Endothelial cell of hepatic sinusoid (primary cell): ENCODE measurements around the gene ASIC2.

Source experiments
- in situ Hi-C: cut with HindIII; loops from 2 replicates; pipeline ENCODE4 v1.10.0; 2017; ENCODE audit warnings: low sequenced_read_pairs

The ASIC2 gene

GRCh38 chr17:33121756-33122155, 171.3 kb downstream of the ASIC2 start:
- in situ Hi-C loops = loop anchor here (25.0 kb wide), 1 partner anchor 91 kb away; no protein-coding TSS in a partner anchor

- in situ Hi-C loops = loop anchor here (25.0 kb wide), 1 partner anchor 91 kb away; no protein-coding TSS in a partner anchor
These were observed 171.8 kb downstream of the ASIC2 start for GRCh38 chr17:33121272-33121671.

DNA sequence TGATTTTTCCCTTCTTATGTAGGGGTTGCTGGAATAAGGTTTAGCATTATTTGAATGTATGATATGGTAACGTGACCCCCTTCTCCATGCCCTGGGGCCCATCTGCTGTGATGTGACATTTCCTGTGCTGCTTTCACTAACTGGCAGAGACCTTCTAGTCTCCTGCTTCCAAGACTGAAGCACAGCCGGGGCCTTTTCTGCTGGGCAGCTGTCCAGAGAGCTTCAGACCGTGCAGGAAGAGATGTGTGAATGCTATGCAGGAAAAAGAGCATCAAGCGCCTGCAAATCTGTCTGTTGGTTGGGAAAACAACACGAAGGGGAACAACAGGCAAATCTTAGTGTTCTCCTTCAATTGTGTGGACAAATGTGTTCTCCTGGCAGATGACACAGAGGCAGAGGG, 173.0 kb downstream of the ASIC2 start:
- in situ Hi-C loops = loop anchor here (25.0 kb wide), 1 partner anchor 92 kb away; no protein-coding TSS in a partner anchor

DNA sequence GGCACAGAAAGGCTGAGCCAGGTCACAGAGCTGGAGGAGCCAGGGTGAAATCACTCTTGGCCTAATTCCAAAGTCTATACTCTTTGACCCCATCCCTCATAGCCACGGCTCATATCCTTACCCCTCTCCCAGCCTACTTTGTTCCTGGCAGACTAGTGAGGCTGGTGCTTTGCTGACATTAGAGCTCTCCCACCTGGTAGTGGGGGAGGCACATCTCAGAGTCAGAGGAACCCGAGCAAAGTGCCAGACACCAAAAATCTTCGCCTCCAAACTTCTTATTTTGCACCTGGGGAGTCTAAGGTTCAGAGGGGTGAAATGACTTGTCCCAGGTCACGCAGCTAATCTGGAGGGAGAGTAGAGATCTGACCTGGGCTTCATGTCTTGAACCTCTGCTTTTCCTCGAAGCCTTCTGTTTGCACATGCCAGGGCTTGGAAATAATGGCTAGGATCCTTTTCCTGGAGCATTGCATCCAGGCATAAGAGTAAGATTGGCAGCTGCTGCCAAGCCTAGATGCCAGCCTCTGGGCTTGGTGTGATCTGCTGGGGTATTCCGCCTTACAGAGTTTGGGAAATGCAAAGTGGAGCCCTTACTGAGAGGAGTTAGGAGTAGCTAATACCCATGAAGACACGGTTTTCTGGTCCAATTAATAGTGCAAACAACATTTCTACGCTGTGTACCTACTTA, 174.6 kb downstream of the ASIC2 start:
- in situ Hi-C loops = loop anchor here (25.0 kb wide), 1 partner anchor 94 kb away; no protein-coding TSS in a partner anchor

DNA sequence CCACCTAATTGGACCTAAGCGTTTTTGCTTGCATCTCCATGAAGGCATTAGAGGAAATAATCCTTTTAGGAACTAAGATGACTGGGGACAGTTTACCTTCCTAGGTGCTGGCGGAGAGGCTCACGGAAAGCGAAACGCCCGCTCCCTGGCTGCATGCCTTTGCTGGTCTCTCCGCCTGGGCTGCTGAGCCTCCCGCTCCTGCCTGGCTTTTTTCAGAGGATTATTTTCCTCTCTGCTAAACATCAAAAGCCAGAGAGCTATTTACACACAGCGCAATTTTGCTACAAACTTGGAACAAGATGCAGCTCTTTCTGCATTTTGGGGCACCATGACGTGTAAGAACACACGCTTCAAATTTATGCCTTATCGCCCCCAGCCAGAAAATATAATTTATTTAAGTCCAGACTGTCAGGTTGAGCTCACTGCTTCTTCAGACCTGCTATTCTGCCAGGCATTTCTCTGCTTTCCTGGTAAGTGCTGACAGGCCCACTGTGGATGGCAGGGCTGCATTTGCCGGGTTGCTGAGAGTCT, 177.0 kb downstream of the ASIC2 start:
- in situ Hi-C loops = loop anchor here (25.0 kb wide), 1 partner anchor 96 kb away; no protein-coding TSS in a partner anchor

- in situ Hi-C loops = loop anchor here (25.0 kb wide), 1 partner anchor 97 kb away; no protein-coding TSS in a partner anchor
These were observed 177.7 kb downstream of the ASIC2 start for GRCh38 chr17:33115366-33115765.

DNA sequence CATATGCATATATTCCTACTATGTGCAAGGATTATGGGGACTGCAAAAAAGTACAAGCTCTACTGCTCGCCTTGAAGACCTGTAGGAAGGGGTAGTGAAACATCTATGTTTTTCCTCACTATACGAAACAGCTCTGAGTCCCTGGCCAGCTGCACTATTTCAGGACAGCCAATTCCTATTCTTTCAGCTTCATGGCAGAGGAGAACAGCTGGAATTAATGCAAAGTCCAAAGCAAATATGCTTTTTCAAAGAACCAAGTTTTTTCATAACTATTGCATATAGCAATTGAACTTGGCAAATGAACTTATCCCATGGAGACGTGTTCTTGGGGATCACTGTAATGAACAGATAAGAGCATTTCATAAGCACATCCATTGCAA, 179.1 kb downstream of the ASIC2 start:
- in situ Hi-C loops = loop anchor here (25.0 kb wide), 1 partner anchor 98 kb away; no protein-coding TSS in a partner anchor

DNA sequence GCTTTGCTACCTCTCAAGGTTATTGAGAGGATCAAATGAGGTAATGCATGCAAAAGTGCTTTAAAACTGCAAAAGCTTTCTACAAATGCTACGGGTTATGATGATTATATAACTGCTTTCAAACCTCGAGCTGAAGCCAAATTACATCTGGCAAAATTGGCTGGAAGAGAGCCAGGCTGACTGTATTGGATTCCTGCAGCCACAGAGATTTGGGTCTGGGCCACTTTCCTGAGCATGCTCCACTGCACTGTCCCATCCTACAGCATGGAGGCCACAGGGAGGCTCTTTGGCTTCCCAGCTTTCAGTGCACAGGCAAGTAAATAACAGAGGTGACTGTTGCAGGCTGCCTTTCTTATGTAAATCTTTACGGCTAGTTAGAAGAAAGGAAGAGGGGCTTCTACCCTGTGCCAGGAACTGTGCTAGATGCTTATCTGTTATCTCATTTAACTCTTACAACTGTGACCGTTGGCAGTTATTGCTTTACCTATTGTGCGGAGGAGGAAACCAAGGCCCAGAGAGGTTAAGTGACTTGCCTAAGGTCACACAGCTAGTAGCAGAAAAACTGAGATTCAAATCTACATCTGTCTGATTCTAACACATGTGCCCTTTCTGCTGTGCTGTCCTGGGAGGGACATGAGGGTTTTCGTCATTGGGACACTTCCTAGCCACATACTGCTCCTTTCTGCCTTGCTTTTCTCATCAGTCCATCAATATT, 179.7 kb downstream of the ASIC2 start:
- in situ Hi-C loops = loop anchor here (25.0 kb wide), 1 partner anchor 99 kb away; no protein-coding TSS in a partner anchor

DNA sequence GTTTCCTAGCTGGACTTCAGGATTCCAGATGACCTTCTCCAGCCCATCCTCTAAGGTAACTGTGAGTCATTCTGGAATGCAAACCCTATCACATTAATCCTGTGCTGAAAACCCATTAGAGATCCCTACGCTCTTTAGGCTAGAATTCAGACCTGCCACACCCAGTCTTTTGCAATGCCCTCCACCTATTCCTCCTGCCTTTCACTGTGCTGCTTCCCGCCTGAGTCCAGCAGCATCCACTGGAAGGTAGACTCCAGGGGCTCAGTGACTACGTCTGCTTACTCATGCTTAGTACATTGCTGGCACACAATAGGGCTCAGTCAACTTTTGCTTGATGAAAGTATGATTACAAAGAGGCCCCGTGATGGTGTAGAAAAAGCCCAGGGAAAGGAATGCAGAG, 180.3 kb downstream of the ASIC2 start:
- in situ Hi-C loops = loop anchor here (25.0 kb wide), 1 partner anchor 100 kb away; no protein-coding TSS in a partner anchor

DNA sequence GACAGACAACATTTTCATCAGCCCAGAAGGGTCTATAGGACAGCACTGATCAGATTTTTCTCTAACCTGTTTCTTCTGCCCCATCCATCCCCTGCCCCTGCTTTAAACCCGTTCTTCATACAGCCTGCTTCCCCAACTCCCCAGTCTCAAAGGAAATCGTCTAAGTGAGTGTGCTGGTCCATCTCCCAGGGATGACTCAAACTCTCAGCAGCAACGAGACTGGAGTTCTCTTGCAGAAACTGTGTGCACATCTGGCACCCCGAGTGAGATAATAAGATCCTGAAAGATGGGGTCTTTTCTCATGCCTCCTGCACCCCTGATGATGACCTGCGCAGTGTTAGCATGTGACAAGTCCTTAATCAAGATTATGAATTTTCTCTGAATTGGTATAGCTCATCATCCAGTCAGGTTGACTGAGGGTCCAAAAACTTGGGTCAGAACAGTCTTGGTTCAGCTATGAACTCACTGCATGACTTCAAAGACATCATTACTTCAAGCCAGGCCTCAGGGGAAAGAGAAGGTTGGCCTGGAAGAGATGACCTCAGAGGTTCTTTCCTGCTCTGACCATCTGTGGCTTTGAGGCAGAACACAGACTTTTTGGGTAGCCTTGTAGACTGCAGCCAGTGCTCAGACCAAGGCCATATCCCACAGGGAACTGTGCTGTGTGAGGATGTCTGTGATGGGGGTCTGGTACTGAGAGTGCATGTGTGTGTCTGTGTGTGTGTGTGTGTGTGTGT, 183.6 kb downstream of the ASIC2 start:
- in situ Hi-C loops = loop anchor here (25.0 kb wide), 1 partner anchor 103 kb away; no protein-coding TSS in a partner anchor

DNA sequence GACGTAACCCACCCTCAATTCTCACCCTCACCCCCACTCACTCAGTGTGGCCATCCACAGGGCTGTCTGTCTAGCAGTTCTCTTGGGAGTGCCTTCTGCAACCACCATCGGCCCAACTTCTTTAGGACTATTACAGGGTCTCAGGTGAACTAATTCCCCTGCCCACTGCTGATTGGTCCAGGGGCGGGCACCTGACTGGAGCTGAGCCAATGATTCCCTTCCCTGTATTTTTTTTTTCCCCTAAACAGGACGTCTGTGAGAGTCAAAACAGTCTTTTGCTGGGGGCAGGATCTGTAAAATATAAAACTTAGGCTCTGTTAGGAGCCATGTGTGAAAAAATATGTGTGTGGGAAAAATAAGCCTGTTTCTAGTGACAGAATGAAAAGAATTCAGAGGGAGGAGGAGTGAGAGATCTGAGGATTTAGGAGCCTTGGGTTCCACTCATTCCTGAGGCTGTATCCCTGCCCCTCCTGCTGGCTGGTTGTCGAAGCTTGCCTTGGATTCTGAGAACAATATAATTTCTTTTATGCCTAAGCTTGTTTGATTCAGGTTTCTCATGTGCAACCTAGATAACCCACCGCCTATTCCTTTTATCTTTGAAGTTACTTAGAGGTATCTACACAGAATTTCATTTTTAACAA, 186.4 kb downstream of the ASIC2 start:
- in situ Hi-C loops = loop anchor here (25.0 kb wide), 1 partner anchor 106 kb away; no protein-coding TSS in a partner anchor

DNA sequence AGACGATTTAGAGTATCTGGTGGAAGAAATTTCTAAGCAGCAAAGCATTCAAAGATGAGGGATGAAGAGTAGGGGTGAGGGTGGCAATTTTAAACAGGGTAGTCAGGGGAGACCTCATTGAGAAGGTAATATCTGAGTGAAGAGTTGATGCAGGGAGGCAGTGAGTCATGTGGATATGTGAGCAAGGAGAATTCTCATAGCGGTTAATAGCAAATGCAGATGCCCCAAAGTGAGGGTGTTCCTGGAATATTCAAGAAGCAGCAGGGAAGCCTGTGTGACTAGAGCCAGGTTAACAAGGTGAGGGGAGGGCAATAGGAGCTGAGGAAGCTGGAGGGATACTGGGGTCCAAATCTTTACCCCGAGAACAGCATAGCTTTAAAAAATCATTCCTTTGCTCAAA, 187.2 kb downstream of the ASIC2 start:
- in situ Hi-C loops = loop anchor here (25.0 kb wide), 1 partner anchor 106 kb away; no protein-coding TSS in a partner anchor

DNA sequence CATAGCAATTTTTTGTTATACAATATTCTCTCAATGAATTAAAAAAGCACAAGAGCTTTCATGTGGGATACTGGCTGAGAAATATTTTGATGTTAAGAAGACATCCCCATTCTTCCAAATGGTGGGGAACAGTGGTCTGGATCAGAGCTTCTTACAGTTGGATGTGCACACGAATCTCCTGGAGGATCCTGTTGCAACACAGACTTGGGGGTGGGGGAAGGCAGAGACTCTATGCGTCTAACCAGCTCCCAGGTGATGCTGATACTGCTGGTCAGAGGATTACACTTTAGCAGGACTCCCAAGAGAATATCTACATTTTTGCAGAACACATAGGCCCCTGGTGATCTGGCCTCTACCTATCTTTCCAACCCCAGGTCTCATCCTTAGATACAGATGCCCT, 193.2 kb downstream of the ASIC2 start:
- in situ Hi-C loops = loop anchor here (25.0 kb wide), 1 partner anchor 112 kb away; no protein-coding TSS in a partner anchor

- in situ Hi-C loops = no loop called here
These were observed 193.8 kb downstream of the ASIC2 start for GRCh38 chr17:33099252-33099651.

GRCh38 chr17:33097411-33097810, 195.7 kb downstream of the ASIC2 start:
- in situ Hi-C loops = no loop called here

DNA sequence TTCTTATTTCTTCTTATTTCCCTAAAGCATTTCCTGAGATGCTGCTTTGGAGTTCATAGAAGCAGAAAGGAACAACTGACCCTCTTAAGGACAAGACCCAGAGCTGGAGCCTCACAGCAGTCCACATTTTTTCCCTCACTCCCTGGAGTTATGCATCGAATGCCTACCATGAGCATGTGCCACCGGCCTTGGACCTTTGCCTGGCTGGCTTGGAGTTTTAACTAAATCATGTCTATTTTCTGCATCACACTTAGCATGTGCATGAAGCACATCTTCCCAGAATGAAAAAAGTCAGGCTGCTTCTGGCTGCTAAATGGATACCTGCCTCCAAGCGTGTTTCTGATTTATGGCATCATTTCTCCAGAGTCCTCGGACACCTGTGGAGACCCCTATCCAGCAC, 196.9 kb downstream of the ASIC2 start:
- in situ Hi-C loops = no loop called here

GRCh38 chr17:33091271-33091670, 201.8 kb downstream of the ASIC2 start:
- in situ Hi-C loops = no loop called here

DNA sequence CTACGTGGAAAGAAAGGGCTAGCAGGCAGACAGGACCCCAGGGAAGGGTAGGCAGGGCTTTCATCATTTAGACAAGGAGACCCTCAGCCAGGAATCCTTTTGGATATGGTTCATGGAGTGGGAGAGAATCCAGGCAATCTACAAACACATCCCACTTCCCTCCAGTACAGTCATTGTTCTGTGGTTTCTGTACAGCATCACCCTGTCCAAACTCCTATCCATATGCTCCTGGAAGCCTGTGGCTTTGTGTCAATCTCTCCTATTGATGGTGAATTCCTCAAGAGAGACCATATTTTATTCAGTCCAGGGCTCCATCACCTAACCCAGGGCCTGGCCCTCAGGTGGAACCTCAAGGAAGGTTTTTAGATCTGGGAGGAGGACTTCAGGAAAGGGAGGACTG, 202.3 kb downstream of the ASIC2 start:
- in situ Hi-C loops = no loop called here

- in situ Hi-C loops = no loop called here
These were observed 206.2 kb downstream of the ASIC2 start for GRCh38 chr17:33086878-33087277.

DNA sequence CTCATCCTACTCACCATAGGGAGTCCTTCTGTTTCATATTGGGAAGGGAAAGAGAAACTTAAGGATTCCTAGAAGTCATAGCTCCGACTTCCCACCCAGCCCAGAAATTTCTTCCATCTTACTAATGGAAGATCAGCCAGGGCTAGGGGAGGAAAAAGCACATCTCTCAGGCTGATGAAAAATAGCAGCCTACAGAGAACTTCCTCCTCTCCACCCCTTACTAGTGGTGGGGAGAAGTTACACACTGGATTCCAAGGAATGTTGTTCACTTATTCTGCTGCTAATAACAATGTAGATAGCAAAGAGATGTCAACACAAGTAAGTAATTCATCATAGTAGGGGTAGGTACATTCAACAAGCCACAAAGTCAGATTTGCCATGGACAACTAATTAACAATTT, 207.1 kb downstream of the ASIC2 start:
- in situ Hi-C loops = no loop called here
